SK-N-MC (cell line): Measurements from ENCODE around the gene TTN.

Source experiments
- DNase-seq: peaks from one replicate; pipeline ENCODE4 v3.0.0-alpha.2; 2011; ENCODE audit warnings: low read depth, low spot score
- H3K27ac ChIP-seq: fragments of 200-600 bp; sonication (generic); 2 replicates; pipeline ENCODE4 v1.5.1; 2016; ENCODE audit warnings: mixed run types
- H3K36me3 ChIP-seq: fragments of 200-600 bp; sonication (generic); 2 replicates; pipeline ENCODE4 v1.6.1; 2017; ENCODE audit warnings: antibody characterized with exemption, low read length, mixed read lengths; ENCODE audit not compliant: insufficient read depth
- H3K4me3 ChIP-seq: fragments of 200-600 bp; sonication (generic); 2 replicates; pipeline ENCODE4 v1.5.1; 2016
- H3K9ac ChIP-seq: fragments of 200-600 bp; sonication (generic); 2 replicates; pipeline ENCODE4 v1.8.0; 2017; ENCODE audit warnings: mixed run types, mixed read lengths; ENCODE audit not compliant: insufficient read length
- H3K9me3 ChIP-seq: fragments of 200-600 bp; sonication (generic); 2 replicates; pipeline ENCODE4 v1.6.1; 2017; ENCODE audit warnings: low read depth, mild to moderate bottlenecking, antibody characterized with exemption, low read length, moderate library complexity, mixed read lengths
- EZH2 ChIP-seq: fragments of 200-600 bp; sonication (generic); IDR thresholded peaks from one replicate; pipeline ENCODE4 v1.6.1; 2017; ENCODE audit warnings: antibody characterized with exemption
- FOXP2 ChIP-seq: optimal IDR thresholded peaks from 2 replicates; pipeline ENCODE3; 2011; ENCODE audit warnings: mild to moderate bottlenecking, moderate library complexity; ENCODE audit not compliant: insufficient read depth; ENCODE audit errors: extremely low read length, control extremely low read depth
- POLR2AphosphoS5 ChIP-seq: IDR thresholded peaks from 2 replicates; pipeline ENCODE4 v1.6.1; 2012; ENCODE audit warnings: mild to moderate bottlenecking, low read depth, low read length, borderline replicate concordance

TTN gene

GRCh38 chr2:178715366-178715765, 91.9 kb downstream of the TTN start:
- Histone ChIP-seq H3K9ac (no peak overlapping the region), H3K9me3 (no peaks in the 10 kb centered on the region), H3K27ac (no peak overlapping the region), H3K4me3 (no peak overlapping the region), H3K36me3 (no peaks in the 10 kb centered on the region)
- no peak for TF ChIP-seq POLR2AphosphoS5
- no peak for TF ChIP-seq FOXP2
- DNase-seq = no peak

DNA sequence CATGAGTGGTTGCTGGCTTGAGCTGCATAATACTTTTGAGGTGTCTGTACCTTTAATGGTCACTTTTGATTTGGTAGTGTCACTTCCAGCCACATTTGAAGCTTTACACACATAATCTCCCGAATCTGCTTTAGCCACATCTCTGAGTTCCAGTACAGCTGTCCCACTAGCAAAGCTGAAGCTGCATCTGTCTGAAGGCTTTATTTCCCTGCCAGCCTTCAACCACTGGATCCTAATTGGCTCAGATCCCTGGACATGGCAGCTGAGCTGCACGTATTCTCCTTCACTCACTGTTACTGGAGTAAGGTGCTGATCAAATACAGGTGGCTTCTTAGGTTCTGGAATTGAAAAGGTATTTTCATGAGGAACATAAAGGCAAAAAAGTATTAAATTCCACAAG, 99.7 kb downstream of the TTN start:
- no peak for DNase-seq
- H3K9ac ChIP-seq = no peak overlapping the region
- H3K36me3 ChIP-seq = no peaks in the 10 kb centered on the region
- TF ChIP-seq EZH2 = no peak
- no peak for TF ChIP-seq POLR2AphosphoS5
- TF ChIP-seq FOXP2 = no peak
- H3K4me3 ChIP-seq = no peak overlapping the region
- H3K27ac ChIP-seq = no peak overlapping the region
- no peaks in the 10 kb centered on the region for H3K9me3 ChIP-seq

DNA sequence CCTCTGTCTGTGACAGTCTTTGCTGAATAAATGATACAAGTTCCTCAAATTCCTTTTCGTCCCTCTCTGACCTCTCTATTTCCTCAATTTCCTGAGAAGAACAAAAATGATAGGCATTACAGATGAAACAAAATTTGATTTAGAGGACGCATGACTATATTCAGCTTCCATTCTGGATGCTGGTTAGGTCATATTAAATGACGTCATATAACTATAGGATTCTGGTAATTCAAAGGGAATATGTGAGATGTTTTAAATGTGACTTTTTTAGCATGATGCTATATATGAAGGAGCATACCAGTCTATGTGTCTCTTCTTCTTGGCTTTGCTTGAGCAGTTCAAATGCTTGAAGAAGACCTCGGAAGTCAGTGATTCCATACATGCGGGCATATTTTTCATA, 102.3 kb downstream of the TTN start:
- TF ChIP-seq FOXP2 (no peak), EZH2 (no peak), POLR2AphosphoS5 (no peak)
- Histone ChIP-seq H3K9me3 (no peaks in the 10 kb centered on the region), H3K9ac (no peak overlapping the region), H3K27ac (no peak overlapping the region), H3K4me3 (no peak overlapping the region), H3K36me3 (no peaks in the 10 kb centered on the region)
- no peak for DNase-seq

DNA sequence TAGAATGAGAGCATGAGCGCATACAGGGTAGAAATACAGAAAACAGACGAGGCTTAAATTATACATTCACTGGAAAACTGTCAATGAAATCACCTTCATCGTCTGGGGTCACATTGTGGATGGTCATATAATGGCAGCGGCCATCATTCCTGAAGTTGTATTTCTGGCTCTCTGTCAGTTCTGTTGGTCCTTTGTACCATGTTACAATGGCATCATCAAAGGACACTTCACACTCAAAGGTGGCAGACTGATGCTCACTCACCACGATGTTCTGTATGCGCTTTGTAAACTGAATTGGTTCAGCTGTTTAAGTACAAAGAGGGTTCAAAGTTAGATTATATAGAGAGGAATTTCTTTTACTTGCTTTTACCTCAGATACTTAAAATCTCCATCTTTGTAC, 104.9 kb downstream of the TTN start:
- DNase-seq = no peak
- Histone ChIP-seq H3K4me3 (no peak overlapping the region), H3K9ac (no peak overlapping the region), H3K27ac (no peak overlapping the region), H3K36me3 (no peaks in the 10 kb centered on the region), H3K9me3 (no peaks in the 10 kb centered on the region)
- TF ChIP-seq FOXP2 = no peak
- TF ChIP-seq EZH2 = no peak
- no peak for TF ChIP-seq POLR2AphosphoS5

- Histone ChIP-seq H3K36me3 (no peaks in the 10 kb centered on the region), H3K9ac (no peak overlapping the region), H3K27ac (no peak overlapping the region), H3K4me3 (no peak overlapping the region), H3K9me3 (no peaks in the 10 kb centered on the region)
- no peak for TF ChIP-seq EZH2
- TF ChIP-seq POLR2AphosphoS5 = no peak
- no peak for TF ChIP-seq FOXP2
- peak; percentile 18 for DNase-seq
Measured at GRCh38 chr2:178700922-178701342, 106.3 kb downstream of the TTN start.

DNA sequence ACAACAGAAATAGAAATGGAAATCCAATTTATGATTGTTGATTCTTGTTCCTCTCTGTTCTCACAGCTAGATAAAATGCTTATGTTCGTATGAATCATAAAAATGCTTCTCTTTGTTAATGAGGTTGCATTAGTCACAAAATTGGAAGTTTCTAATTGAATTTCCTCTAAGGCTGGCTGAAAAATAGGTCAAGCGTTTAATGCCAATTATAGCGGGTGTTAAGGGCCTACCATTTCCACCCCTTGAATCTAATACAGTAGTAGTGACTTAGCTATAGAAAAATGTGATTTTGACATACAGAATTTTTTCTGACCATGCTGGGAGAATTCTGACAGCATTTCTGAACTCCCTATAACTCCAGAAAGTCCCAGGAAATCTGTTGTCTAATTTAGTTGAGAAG, 107.1 kb downstream of the TTN start:
- Histone ChIP-seq H3K9me3 (no peaks in the 10 kb centered on the region), H3K27ac (no peak overlapping the region), H3K36me3 (no peaks in the 10 kb centered on the region), H3K9ac (no peak overlapping the region), H3K4me3 (no peak overlapping the region)
- no peak for DNase-seq
- TF ChIP-seq EZH2 (no peak), FOXP2 (no peak), POLR2AphosphoS5 (no peak)

GRCh38 chr2:178692845-178693244, 114.4 kb downstream of the TTN start:
- Histone ChIP-seq H3K4me3 (no peak overlapping the region), H3K9ac (no peak overlapping the region), H3K36me3 (no peaks in the 10 kb centered on the region), H3K9me3 (no peaks in the 10 kb centered on the region), H3K27ac (no peak overlapping the region)
- no peak for DNase-seq
- TF ChIP-seq FOXP2 = no peak
- TF ChIP-seq EZH2 = no peak
- TF ChIP-seq POLR2AphosphoS5 = no peak

DNA sequence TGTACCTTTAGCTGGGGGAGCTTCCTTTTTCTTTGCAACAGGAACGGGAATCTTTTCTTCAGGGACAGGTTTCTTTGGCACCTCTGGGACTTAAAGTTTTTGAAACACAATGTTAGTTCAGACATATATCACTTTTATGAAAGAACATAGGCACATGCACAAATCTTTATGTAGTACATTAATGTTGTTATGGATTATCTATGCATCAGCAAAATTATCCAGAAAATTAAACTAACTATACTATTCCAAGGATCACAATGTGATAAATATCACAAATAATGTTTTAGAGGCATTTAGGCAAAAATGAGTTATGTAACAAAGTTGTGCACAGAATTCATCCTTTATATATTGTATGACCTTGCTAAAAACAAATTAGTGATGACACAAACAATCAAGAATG, 117.4 kb downstream of the TTN start:
- DNase-seq = no peak
- no peak for TF ChIP-seq FOXP2
- TF ChIP-seq EZH2 = no peak
- TF ChIP-seq POLR2AphosphoS5 = no peak
- no peaks in the 10 kb centered on the region for H3K9me3 ChIP-seq
- no peak overlapping the region for H3K4me3 ChIP-seq
- H3K27ac ChIP-seq = no peak overlapping the region
- no peaks in the 10 kb centered on the region for H3K36me3 ChIP-seq
- no peak overlapping the region for H3K9ac ChIP-seq

GRCh38 chr2:178683877-178684276, 123.3 kb downstream of the TTN start:
- Histone ChIP-seq H3K36me3 (no peaks in the 10 kb centered on the region), H3K4me3 (no peak overlapping the region), H3K9ac (no peak overlapping the region), H3K27ac (no peak overlapping the region), H3K9me3 (no peaks in the 10 kb centered on the region)
- no peak for DNase-seq
- TF ChIP-seq POLR2AphosphoS5 (no peak), EZH2 (no peak), FOXP2 (no peak)
